NCI-H2029 treated with DMSO at 0.1 percent for 48 hours (cell line): Measurements from ENCODE around the gene DDX60.

ENCODE experiments used
- DNase-seq: peaks from one replicate; lab custom pipeline; 2025; lab: John Stamatoyannopoulos, UW

Gene DDX60

GRCh38 chr4:168200685-168201084 is 117.9 kb downstream of the DDX60 start:
- peak; percentile 10 for DNase-seq

DNA sequence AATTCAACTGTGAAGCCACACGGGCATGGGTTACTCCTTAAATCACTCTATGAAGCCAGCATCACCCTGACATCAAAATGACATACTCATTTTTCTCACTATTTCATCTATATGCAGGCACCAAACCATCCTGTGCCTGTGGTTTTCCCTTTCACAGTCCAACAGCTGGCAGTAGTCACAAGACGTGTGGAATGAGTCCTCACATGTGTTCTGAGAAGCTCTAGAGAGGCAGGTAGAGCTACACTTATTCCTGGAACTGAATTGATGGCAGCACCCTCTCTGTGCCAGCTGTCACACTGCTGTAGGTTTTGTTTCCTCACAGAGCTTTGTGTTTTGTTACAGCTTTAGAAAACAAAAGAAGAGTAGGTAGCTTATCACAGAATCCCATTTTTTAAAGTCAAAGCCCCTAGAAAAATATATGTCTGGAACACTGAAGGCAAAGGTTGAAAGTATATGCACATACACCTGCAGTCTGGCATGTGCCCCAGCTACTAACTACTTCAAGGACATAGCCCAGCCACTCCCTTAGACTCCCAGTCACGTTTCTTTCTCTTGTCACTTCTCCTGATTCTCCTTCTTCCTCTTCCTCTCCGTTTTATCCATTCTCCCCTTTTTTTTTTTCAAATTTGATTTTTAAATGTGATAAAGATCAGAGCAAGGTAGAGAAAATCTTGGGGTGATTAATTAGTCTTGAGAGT is 119.1 kb downstream of the DDX60 start:
- DNase-seq, result no peak

DNA sequence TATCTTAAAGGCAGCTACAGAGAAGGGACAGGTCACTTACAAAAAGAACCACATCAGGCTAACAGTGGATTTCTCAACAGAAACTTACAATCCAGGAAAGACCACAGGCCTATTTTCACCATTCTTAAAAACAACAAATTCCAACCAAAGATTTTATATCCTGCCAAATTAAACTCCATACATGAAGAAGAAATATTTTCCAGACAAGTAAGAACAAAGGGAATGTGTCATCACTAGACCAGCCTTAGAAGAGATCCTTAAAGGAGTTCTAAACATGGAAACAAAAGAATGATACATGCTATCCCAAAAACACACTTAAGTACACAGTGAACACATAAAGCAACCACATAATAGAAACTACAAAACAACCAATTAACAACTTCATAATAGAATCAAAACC is 120.6 kb downstream of the DDX60 start:
- peak; percentile 6 for DNase-seq

- no peak for DNase-seq
Measured at GRCh38 chr4:168188754-168189153, 129.8 kb downstream of the DDX60 start.

DNA sequence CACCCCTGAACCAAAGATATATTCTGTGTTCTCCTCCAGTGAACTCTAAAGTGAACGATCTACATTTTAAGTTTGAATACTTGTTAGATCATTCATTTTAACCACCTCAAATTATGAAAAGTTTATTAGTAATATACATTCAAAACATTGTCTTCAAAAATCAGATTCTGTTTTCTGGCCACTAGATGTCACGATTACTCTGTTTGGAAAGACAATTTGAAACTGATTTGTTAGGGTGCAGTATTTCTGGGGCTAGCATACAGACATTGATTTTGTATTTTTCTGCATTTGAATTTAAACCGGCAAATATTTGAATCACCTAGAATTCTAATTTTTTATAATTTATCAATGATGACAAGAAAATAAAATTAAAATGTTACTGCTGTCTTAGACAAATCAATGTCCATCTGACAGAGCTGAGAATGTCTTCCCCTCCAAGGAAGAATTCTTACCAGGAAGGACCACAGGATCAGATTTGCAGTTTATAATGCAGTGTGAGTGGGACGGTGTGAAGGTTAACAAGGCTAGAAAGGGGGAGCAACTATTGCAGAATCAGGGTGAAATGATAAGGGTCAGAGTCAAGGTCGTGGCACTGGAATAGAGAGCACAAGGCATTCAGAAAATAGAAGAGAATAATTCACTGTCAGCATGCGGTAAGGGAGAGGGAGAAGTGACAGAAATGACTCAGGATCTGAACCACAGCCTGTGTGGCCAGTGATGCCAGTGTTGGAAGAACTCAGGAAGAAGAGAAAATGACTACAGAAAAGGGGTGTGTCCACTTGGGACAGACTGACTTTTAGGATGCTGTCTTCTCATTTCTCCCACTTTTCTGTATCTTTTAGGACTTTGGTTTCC is 134.6 kb downstream of the DDX60 start:
- DNase-seq, result peak; percentile 12

DNA sequence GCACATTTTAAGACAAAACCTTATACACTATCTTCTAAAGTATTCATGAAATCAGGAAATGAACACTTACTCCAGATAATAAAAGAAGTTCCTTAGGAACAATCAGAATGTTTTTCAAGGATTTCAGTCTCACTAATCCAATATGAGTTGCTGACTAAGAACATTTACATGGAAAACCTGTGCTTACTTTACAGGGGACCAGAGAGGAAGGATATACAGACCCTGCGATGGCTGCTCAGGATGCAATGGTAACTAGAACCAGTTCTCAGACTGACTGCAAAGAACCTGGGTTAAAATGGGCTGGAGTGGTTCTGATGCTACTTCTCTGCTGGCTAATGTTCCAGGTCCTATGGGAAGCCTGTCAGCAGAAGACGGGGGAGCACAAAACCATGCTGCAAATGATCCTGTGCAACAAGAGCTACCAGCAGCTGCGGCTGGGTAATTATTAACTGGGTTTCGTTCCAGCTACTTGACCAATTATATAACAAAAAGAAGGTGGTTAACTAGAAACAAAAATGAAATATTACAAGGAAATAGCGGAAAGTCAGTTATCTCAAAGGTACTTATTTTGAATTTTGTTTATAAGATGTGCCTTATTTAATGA is 140.9 kb downstream of the DDX60 start:
- DNase-seq, result no peak

DNA sequence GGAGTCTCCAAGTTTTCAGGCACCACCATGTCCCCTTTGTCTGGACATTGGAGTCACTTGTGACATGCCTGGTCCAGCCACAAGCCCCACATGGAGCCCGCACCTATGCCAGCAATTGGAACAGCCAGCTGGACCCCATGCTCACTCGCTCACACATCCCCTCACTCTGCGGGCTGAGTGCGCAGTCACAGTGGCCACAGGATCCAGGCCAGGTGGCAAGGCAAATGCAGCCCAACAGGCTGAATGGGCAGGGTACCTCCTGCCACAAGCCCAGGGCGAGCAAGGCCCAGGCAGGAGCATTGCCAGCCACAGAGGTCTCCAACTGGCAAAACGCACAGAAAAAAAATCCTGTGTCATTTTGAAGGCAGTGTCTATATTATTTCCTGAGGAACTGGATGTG is 144.2 kb downstream of the DDX60 start:
- DNase-seq, result no peak

DNA sequence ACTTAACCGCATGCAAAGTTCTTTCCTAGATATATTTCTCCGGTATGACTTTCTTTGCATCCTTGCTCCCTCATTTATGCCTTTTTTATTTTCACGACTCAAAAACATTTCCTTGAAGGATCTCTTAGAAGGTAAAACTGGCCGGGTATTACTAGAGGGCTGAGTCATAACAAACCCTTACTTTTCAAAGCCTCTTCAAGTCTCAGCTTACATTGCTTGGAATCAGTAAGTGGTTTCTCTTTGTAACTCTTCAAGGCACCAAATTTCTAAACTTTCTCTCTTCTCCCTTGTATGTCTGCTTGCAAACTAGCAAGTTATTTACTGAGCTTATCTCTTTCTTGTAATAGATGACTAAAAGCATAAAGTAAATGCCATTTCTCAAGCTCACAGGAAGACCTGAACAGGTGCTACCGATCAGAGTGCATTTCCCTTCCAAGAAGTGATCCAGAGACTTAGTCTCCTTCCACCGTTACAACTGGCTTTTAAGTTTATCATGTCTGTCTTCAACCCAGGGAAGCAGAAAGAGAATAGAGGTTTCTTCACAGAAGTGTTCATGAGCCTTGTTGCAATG is 150.8 kb downstream of the DDX60 start:
- no peak for DNase-seq
